Measurements from ENCODE around the gene ODAD3.

- TF ChIP-seq, protein P1, sequence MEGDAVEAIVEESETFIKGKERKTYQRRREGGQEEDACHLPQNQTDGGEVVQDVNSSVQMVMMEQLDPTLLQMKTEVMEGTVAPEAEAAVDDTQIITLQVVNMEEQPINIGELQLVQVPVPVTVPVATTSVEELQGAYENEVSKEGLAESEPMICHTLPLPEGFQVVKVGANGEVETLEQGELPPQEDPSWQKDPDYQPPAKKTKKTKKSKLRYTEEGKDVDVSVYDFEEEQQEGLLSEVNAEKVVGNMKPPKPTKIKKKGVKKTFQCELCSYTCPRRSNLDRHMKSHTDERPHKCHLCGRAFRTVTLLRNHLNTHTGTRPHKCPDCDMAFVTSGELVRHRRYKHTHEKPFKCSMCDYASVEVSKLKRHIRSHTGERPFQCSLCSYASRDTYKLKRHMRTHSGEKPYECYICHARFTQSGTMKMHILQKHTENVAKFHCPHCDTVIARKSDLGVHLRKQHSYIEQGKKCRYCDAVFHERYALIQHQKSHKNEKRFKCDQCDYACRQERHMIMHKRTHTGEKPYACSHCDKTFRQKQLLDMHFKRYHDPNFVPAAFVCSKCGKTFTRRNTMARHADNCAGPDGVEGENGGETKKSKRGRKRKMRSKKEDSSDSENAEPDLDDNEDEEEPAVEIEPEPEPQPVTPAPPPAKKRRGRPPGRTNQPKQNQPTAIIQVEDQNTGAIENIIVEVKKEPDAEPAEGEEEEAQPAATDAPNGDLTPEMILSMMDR (conservative IDR thresholded peaks at IDR 0.05): no peak
- no peak for TF ChIP-seq ZFX (IDR thresholded peaks at IDR 0.05)
Observed at GRCh38 chr19:11434703-11435056, 241 bp downstream of the ODAD3 start.

All from C4-2B (cell line).